Forelimb muscle (tissue), 1 donor: Measurements from ENCODE around the gene EXOC4. TPM values are rescaled to one million over a fixed set of nuclear protein-coding genes. Genes with fewer than 3 reads are reported as not detected.
"Not testable (repeated sequence)": the region's sequence is repeated elsewhere in the genome, so short reads cannot be mapped to it uniquely, and the experiment has no call there.

Experiments used
- DNase-seq: peaks from one replicate; pipeline ENCODE4 v3.0.0-alpha.2; 2013; ENCODE audit warnings: low read depth
- polyA plus RNA-seq: library from polyadenylated mRNA; unstranded; fragments of 120-200 nt; gene quantifications from one replicate; pipeline ENCODE4 v1.2.1, GENCODE V29; 2013; ENCODE audit not compliant: insufficient read length

Gene EXOC4
- polyA plus RNA-seq, 1 donor, result 55.2 TPM

DNA sequence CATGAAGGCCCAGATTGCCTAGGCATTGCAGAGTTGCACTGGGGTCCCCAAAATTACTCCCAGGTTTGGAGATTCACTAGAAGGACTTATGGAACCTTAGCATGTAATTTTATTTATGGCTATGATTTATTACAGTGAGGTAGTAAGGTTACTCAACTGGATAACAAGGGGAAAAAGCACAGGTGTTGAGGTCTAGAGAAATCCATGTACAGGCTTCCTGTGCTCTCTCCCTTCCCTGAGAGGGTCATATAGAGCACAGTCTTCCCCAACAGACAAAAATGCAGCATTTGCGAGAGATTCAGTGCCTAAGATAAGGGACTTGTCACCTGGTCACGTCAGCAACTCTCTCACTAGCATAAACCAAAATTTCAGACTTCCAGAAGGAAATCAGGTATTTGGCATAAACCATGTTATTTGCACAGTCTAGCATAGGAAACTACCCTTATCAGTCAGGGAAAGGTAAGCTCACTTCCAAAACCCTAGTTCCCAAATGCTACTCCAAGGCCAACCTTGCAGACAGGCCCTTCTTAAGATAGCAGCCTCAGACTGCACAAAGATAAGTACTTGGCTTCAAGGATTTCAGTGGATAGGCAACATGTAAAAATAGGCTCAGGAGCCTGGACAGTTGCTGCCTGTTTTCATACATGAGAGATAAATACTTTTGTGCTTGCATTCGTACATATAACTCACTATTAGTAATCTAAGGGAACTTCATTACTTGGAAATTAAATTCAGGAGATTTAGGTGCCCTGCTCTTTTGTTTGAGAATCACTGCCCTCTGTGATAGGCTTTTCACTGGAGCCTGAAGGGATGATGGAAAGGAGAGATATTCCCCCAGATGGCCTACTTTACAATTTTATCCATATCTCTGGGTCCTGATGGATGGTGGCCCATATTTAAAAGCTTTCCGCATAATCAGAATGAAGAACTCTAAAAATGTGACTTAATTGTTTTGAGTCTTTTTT, 495.8 kb downstream of the EXOC4 start:
- DNase-seq, result no peak

DNA sequence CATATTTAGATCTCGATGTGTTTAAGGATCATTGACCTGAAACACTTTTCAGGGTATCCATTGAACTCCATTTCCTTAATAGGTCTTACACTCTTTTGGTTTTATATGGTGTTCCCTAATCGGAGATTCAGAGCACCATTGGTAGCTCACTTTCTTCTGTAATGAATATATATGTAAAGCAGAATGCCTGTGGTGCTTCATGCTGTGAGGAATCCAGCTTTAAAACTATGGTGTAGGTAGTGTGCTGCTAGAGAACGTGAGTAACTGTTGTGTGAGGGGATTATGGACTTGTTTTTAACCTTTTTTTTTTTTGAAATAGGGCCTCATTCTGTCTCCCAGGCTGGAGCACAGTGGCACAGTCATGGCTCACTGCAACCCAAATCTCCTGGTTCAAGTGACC, 497.4 kb downstream of the EXOC4 start:
- DNase-seq, result no peak

DNA sequence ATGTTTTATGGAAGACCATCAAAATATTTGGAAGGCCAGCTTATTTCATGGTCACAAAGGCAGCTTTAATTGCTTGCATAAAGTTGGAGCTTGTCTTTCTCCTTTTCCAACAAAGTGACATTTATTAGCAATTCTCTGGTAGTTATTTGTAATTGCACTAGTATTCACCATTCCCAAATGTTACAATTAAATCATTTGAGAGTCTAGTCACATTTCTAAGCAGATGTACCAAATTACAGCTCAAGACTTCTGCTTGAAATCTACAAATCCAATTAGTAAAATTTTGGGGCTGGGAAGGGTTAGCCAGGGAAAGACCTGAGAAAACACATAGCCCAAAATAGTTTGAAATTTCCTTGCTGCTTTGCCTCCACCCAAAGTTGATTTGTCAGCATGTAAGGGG, 498.2 kb downstream of the EXOC4 start:
- DNase-seq, result no peak

DNA sequence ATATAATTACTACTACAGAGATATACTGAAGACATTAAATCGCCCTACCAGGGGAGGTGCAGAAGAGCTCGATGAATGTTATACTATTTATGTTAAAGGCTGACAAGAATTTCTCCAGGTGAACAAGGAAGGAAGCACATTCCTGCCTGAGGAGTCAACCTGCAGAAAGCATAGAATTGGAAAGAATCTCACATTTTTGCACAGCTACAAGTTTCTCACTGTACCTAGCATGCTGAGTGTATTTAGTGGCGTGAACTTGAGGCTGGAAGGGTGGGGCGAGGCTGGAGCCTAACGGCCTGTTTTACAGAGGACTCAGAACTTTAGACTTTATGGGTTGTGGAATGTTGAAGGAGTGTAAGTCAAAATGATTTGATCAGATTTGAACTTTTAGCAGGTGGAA, 500.6 kb downstream of the EXOC4 start:
- DNase-seq, result no peak

DNA sequence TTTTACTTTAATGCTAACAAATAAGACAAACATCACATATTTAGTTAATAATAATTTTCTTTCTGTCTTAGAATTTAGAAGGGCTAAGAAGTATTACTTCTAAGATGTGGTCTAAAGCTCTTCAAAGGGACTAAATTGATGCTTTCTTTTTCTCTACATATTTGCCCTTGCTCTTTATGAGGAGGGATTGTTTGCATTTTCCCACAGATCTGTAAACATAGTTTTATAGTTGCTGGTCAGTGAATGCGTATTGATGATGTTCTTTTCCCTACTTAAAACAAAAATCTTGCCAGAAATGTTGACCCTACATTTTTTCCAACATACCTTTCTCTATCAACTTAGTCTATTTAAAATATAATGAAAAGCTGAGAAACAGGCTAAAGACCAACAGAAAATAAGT, 501.8 kb downstream of the EXOC4 start:
- DNase-seq, result no peak

DNA sequence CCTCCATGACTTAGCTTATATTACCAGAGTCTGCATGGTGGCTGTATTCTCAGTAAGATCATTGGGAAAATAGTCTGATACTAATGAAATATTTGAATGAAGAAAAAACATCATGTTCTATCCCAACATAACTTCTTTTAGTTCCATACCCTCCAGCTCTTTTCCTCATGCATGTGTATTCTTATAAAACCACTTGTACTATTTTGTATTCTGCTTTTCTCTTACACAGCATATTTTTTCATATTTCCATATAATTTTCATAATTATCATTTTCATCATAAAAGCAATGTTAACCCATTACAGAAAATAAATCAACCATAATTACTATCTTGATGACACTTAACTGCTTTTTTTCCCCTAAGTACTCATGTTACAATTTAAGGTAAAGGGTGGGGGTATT, 503.0 kb downstream of the EXOC4 start:
- DNase-seq, result no peak

DNA sequence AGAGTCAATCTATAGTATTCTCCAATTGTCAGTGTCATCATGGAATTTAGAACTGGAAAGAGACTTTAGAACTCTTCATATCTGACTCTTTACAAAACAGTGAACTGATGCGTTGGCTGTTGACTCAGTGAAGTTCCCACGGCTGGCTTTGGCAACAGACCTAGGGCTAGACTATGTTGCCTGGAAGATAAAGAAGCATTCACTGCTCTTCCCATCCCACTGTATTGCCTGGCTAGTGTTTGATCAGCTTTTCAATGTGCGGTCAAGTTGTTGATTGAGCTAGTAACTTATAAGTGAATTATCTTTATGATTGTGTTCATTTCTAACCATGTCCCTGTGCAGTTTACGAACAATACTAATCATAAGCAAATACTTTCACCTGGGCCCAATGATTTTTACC, 508.6 kb downstream of the EXOC4 start:
- no peak for DNase-seq

DNA sequence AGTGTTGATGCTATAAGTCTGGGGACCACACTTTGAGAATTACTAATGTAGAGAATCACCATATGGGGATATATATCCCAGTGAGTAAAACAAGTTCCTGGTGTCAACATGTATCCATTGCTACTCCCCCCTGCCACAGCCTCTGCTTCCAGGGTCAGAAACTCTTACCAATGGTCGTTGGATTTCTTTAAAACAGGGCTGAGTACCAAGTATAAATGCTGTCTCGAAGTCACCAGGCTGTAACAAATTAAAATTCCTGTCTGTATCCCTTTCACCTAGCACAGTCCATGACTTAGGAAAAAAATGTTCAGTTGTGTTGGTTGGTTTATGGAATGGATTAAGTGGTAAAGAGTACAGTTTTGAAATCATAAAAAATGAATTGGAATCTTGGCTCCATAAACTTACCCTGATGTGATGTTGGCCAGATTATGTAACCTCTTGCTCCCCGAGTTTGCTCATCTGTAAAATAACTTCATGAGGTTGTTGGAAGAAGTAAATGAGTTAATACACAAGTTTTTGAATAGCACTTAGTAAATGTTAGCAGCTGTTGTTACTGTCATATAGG, 510.3 kb downstream of the EXOC4 start:
- no peak for DNase-seq

DNA sequence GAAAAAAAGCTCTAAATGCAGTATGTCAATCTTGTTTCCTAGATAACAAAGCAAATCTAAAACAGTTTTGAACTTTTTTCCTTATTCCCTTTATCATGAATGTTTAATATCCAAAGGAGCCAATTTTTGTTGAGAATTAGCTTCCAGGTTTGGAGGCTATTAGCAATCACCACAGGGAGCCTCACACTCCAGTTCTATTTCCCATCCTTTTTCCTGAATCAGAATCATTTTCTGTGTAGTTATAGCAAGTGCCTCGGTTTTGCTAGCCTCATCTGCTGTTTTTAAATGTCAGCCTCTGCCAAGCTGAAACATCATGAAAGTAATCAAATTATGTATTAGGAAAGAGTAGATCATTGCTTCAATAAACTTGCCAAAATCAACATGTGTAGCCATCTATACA, 516.8 kb downstream of the EXOC4 start:
- DNase-seq, result no peak

DNA sequence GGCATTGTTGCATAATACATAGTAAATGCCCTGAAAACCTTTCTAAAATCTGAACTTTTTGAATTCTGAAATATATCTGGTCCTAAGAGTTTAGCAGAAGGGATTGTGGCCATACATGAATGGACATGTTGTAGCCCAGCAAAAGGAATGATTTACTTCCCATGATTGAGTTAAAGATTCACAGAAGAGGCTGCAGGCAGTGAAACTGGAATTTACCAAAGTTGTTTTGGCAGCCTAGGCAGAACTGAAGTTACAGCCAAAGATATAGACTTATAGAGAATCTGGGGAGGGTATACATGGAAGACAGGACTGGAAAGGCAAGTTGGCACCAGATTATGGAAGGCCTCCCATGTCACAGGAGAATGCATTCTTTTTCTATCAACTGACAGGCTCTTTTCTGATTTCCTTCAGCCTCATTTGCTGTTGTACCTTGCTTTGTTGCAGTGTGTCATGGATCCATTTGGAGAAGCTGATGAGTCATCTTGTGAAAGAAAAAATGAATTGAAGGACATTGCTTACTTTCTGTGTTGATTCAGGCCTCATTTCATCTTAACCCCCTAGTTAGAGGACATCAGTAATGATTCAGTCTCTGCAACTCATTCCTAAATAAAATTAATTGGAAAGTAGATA, 518.1 kb downstream of the EXOC4 start:
- DNase-seq, result no peak

DNA sequence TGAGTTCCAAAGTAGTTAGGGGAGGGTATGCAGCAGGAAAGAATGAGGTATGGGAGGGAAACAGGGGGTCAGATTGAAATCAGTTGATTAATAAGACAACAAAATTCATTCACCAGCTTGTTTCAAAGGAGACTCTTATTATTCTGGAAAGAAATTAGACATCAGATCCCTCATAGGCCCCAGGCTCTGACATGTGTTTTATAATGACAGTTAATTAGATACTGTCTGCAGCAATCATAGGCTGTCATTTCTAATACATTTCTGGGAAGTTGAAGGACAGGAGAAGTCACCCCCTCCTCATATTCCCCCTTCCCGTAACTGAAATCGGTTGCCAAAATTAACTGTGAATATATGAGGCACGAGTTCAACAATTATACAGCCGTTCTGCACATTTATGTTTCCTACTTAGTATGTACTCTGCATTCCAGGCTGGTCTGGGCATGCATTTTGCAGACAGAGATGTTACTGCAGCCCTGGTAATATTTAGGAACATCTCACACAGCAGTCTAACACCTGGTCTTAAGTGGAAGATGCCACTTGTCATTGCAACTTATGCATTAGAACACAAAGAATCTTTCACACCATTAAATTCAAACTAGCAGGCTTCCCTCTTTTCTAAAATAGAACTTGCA, 519.0 kb downstream of the EXOC4 start:
- DNase-seq, result no peak

DNA sequence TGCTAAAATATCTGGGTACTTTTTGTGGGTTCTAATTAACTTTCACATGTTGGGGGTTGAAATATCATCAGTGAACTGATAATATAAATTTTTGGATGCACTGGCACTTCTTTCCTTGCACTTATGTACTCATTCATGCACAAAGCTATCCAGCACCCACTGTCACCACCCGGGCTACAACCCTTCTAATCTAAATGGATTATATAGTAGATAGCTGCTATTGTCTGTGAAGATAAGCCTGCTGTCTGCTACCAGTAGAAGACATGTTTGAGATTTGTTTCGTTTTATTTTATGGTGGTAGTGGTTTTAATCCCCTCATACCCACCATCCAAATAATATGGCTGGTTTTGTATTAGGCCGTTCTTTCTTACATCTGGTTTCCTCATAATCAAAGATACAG, 520.7 kb downstream of the EXOC4 start:
- no peak for DNase-seq

DNA sequence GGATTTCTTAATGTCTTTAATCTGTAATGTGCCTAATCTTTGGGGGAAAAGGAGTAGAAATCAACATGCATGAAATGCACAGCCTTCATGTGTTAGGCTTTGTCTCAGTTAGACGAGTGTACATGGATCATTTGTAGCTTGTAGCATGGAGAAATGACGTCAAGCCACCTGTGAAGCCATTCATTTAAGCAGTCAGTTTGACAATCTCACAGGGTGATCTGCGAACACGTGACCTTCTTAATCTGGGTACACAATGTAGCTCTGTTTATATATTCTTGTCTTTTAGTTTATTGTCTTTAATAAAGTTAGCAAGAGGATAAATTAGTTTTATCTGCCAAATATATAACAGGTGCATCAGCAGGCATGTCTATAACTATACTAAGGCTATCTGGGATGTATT, 522.3 kb downstream of the EXOC4 start:
- no peak for DNase-seq

DNA sequence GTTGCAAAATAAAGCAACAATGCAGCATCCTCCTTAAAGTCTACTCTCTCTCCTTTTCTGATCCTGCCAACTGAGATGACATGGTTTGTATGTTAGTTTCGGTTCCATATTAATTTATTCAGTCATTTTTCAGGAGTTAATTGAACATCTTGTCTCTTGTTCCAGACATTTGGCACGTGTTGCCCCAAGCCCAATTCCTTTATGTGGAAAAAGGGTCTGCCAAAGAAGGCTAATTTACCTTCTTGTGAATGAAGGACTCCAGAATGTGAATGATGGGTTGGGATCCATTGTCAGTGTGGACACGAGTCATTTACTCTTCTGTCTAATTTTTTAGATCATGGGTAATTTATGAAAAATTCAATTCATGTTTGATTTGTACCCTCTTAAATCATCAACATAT, 523.4 kb downstream of the EXOC4 start:
- no peak for DNase-seq

DNA sequence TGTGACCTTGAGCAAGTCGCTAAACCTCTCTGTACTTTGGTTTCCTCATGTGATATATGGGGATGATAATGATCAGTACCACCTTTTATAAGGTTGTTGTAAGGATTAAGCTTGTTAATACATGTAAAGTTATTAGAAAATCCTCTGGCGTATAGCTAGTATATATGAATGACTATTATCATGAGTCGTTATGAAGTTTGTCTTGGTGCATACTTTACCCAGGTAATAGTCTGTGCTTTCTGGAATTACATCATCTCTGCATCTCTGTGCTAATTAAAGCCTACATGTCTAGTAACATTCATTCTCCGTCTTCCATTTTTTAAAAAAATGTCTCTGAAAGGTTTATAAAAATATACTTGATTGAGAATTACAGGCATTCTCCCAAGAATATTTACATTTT, 524.8 kb downstream of the EXOC4 start:
- no peak for DNase-seq

DNA sequence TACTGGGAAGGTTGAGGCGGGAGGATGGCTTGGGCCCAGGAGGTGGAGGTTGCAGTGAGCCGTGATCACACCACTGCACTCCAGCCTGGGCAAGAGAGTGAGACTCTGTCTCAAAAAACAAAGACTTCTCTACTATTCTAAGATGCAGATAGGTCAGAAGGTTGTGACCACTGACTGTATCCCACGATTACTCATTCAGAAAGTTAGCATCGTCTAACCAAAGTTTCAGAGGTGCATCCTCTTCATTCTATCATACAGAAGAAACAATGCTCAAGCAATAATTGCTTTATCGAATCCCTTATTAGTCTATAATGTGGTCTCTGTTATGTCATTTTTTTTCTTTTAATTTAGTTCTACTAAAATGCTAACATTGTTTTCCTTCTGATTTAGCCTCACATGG, 525.6 kb downstream of the EXOC4 start:
- DNase-seq, result no peak

DNA sequence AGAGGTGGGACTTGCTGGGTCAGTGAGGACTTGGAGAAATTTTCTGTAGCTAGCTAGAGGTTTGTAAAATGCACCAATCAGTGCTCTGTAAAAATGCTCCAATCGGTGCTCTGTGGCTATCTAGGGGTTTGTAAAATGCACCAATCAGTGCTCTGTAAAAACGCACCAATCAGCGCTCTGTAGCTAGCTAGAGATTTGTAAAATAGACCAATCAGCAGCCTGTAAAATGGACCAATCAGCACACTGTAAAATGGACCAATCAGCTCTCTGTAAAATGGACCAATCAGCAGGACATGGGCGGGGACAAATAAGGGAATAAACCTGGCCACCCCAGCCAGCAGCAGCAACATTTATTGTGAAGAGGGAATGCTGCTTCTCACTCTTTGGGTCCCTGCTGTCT, 526.7 kb downstream of the EXOC4 start:
- not testable (repeated sequence) for DNase-seq

DNA sequence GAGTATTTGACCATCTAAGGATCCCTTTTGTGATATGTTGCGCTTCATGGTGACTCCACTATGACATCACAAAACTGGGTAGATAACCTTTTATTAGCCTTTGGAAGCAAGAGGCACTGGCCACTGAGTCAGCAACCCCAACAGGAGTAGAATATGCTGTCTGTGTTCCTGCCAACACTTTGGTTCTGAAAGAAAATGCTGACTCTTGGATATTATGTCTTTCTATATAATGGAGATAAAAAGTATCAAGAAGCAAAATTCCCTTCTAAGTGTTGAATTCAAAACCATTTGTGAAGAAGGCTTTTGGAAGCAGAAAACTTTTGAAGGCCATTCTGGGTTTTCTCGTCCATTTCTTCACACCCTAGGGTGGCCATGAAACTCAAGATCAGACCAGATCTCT, 528.0 kb downstream of the EXOC4 start:
- no peak for DNase-seq

DNA sequence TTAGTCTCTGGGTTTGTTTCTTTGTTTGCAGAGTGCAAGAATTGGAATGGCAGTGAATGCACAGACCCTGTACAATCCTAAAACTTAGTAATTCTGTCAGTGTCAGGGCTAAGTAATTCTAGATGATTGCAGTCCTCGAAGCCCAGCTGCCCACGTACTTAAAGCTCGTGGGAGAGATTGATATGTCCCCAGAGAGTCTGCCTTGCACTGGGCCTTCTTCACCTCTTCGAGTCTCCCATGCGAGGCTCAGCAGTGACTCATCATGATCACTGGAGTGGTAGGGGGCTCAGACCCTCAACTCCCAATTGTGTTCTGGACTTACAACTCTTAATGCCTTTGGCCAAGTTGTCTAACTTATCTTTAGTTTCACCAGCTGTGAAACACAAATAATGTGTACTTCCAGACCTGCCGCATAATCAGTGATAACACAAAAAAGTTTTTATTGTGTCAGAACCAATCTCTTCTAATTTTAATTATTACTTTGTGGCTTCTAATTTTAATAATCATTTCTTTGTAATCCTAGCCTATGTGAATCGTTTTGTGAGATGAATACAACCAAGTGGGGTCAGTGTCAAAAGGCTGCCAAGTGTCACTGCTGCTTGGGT, 528.7 kb downstream of the EXOC4 start:
- DNase-seq, result no peak

DNA sequence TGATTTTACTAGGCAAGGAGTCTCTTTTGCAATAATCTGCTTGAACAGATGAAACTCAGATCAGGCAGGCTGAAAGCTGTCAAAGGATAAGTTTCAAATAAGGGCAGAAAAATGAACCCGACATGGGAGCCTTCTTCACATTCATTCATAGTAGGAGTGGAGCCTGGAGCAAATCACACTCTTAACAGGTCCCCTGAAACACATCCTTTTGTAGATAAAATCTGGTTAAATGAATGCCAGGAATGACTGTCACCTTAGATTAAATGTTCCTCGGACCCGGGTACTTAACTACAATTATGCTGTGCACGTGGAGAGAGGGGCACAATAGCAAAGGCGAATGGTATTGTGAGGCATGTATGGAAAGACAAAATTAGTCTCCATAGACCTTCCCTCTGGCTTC, 529.6 kb downstream of the EXOC4 start:
- no peak for DNase-seq

DNA sequence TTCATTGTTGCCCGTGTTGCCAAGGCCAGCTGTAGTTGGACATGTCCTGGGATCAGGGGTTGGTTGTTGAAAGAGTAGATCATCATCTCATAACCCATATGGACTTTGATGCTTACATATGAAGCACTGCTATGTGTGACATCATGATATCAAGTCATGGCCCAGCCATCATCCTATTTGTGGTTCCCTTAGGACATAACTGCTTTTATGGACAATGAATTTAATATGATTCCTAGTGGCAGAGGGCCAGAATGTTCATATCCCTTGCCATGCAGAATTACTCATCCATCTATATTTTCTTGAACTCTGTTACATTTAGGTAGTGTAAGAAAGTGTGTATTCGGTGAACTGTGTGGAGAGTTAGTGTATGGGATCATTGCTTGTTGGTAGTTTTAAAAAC, 530.4 kb downstream of the EXOC4 start:
- no peak for DNase-seq

DNA sequence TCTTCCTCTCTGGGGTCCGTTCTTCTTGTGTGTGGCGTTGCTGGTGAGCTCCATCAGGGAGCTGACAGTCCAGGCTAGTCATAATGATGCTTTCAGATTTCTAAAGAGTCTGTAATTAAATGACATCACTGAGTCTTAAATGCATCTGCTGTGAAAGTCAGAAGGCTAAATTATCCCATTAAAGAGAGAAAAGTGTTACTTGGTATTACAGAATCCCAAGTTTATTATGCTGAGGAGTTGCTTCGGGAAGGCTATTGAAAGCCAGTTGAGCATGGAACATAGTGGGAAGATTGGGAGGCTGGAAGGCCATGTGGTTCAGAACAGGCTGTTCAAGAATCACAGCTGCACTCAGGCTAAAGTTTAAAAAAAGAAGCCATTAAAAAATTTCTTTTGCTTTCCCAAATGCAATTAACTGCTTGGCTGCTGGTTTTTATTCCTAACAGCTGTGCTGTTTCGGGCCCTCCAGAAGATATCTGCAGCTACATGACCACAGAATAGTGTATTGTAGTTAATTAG, 531.7 kb downstream of the EXOC4 start:
- no peak for DNase-seq
